IPS-15b (cell line): ENCODE measurements around the gene CYP19A1.

Experiments used
- H3K27me3 ChIP-seq: one replicate; pipeline ENCODE4 v1.6.1; 2013; ENCODE audit warnings: low read length; ENCODE audit not compliant: control insufficient read depth, insufficient read depth
- H3K36me3 ChIP-seq: one replicate; pipeline ENCODE4 v1.6.1; 2013; ENCODE audit warnings: low read length; ENCODE audit not compliant: control insufficient read depth, insufficient read depth
- H3K4me1 ChIP-seq: one replicate; pipeline ENCODE4 v1.6.1; 2013; ENCODE audit warnings: mild to moderate bottlenecking, low read length; ENCODE audit not compliant: control insufficient read depth, insufficient read depth
- H3K4me3 ChIP-seq: one replicate; pipeline ENCODE4 v1.5.1; 2013; ENCODE audit warnings: low read depth, low read length
- H3K9ac ChIP-seq: one replicate; pipeline ENCODE4 v1.6.1; 2013; ENCODE audit warnings: low read depth, mild to moderate bottlenecking, low read length
- H3K9me3 ChIP-seq: one replicate; pipeline ENCODE4 v1.6.1; 2013; ENCODE audit warnings: mild to moderate bottlenecking, low read length; ENCODE audit not compliant: control insufficient read depth, insufficient read depth

CYP19A1 gene

DNA sequence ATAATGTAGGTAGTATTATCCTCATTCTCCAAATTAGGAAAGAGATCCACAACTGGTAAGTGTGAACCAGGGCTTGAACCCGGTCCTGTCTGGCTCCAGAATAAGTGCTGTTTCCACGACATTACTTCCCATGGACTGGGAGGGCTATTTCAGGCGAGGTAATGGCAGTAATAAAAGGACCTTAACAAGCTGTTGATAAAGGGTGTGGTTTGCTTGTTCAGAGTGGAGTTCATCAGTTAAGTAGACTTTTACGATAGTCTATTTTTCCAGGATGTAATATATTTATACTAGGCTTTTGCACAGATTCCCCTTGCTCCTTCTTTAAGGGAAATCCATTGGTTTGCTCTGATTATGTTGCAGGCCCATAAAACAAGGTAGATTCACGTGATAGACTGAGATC lies 155.3 kb downstream of the CYP19A1 start:
- Histone ChIP-seq H3K4me1 (no peaks in the 10 kb centered on the region), H3K9me3 (no peaks in the 10 kb centered on the region), H3K4me3 (no peak overlapping the region), H3K36me3 (no peaks in the 10 kb centered on the region), H3K9ac (no peak overlapping the region), H3K27me3 (no peaks in the 10 kb centered on the region)

- no peaks in the 10 kb centered on the region for H3K9me3 ChIP-seq
- H3K4me3 ChIP-seq = no peak overlapping the region
- no peaks in the 10 kb centered on the region for H3K36me3 ChIP-seq
- no peak overlapping the region for H3K9ac ChIP-seq
- H3K27me3 ChIP-seq = no peaks in the 10 kb centered on the region
- H3K4me1 ChIP-seq = no peaks in the 10 kb centered on the region
Observed at GRCh38 chr15:51181905-51182304, 156.5 kb downstream of the CYP19A1 start.

- H3K9me3 ChIP-seq = no peaks in the 10 kb centered on the region
- no peaks in the 10 kb centered on the region for H3K36me3 ChIP-seq
- H3K4me3 ChIP-seq = no peak overlapping the region
- no peaks in the 10 kb centered on the region for H3K4me1 ChIP-seq
- H3K27me3 ChIP-seq = no peaks in the 10 kb centered on the region
- no peak overlapping the region for H3K9ac ChIP-seq
Observed at GRCh38 chr15:51181221-51181620, 157.2 kb downstream of the CYP19A1 start.

- no peak overlapping the region for H3K9ac ChIP-seq
- H3K4me3 ChIP-seq = no peak overlapping the region
- no peaks in the 10 kb centered on the region for H3K4me1 ChIP-seq
- H3K27me3 ChIP-seq = no peaks in the 10 kb centered on the region
- no peaks in the 10 kb centered on the region for H3K9me3 ChIP-seq
- no peaks in the 10 kb centered on the region for H3K36me3 ChIP-seq
Observed at GRCh38 chr15:51180534-51180933, 157.9 kb downstream of the CYP19A1 start.

- no peak overlapping the region for H3K4me3 ChIP-seq
- H3K4me1 ChIP-seq = no peaks in the 10 kb centered on the region
- no peaks in the 10 kb centered on the region for H3K27me3 ChIP-seq
- no peaks in the 10 kb centered on the region for H3K36me3 ChIP-seq
- no peaks in the 10 kb centered on the region for H3K9me3 ChIP-seq
- H3K9ac ChIP-seq = no peak overlapping the region
Observed at GRCh38 chr15:51180011-51180410, 158.4 kb downstream of the CYP19A1 start.

GRCh38 chr15:51172193-51172592 lies 166.2 kb downstream of the CYP19A1 start:
- no peak overlapping the region for H3K9ac ChIP-seq
- H3K27me3 ChIP-seq = no peaks in the 10 kb centered on the region
- H3K4me1 ChIP-seq = no peaks in the 10 kb centered on the region
- no peaks in the 10 kb centered on the region for H3K9me3 ChIP-seq
- no peaks in the 10 kb centered on the region for H3K36me3 ChIP-seq
- H3K4me3 ChIP-seq = no peak overlapping the region

- Histone ChIP-seq H3K4me1 (no peaks in the 10 kb centered on the region), H3K9ac (no peak overlapping the region), H3K4me3 (no peak overlapping the region), H3K36me3 (no peaks in the 10 kb centered on the region), H3K27me3 (no peaks in the 10 kb centered on the region), H3K9me3 (no peaks in the 10 kb centered on the region)
Observed at GRCh38 chr15:51171634-51171932, 166.8 kb downstream of the CYP19A1 start.

DNA sequence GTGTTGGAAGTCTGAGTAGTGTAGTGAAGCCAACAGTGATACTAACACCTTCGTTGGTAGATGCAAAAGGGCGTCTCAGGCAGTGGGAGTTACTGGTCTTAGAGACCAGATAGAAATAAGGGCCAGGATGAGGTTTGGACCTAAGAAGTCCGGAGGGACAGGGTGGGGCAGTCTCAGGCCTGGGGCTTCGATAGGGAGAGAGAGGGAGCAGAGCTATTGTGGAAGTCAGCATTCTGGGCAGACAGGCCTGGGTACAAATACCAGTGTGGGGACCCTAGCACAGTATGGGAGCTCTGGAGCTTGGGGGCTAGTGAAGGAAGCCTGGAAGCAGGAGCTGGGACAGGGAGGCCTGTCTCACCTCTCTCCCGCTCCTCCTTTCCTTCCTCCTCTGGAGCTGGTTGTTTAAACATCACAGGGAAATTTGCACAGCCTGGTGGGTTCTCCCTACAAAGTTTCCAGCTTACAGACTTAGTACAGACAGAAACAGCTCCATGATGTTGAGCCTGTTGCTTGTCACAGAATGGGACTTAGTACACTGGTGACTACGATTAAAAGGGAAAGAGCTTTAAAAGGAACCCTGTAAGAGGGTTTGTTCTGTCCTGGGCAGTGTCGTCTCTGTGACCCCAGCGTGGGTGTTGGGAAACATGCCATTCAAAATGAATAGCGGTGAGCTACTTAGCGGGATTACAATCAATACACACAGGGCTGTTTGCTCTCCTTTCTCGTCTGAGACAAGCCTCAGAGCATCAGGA lies 167.3 kb downstream of the CYP19A1 start:
- Histone ChIP-seq H3K36me3 (no peaks in the 10 kb centered on the region), H3K9me3 (no peaks in the 10 kb centered on the region), H3K4me3 (no peak overlapping the region), H3K27me3 (no peaks in the 10 kb centered on the region), H3K4me1 (no peaks in the 10 kb centered on the region), H3K9ac (no peak overlapping the region)

- Histone ChIP-seq H3K9ac (no peak overlapping the region), H3K36me3 (no peaks in the 10 kb centered on the region), H3K9me3 (no peaks in the 10 kb centered on the region), H3K27me3 (no peaks in the 10 kb centered on the region), H3K4me1 (peaks cover under 1% of the 10 kb centered on the region), H3K4me3 (no peak overlapping the region)
Observed at GRCh38 chr15:51168700-51169099, 169.7 kb downstream of the CYP19A1 start.

DNA sequence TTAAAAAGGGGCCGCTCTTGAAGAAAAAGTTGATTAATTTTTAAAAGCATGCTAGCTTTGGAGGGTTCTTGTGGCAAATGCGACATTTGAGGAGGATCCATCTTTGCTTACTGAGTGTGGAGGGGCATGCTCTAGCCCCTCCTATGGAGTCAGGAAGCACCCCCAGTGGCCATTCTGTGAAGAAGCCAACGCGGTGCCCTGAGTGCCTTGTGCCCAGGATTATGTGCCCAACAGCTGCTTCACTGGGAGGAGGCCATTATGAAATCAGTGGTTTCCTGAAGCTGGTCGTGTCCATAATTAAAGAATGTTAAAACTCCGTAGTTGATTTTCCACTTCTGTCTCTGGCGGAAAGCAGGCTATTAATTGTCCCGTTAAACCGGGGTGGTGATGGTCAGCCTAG lies 174.6 kb downstream of the CYP19A1 start:
- Histone ChIP-seq H3K4me1 (peaks cover 6% of the 10 kb centered on the region), H3K36me3 (no peaks in the 10 kb centered on the region), H3K9ac (no peak overlapping the region), H3K27me3 (no peaks in the 10 kb centered on the region), H3K9me3 (no peaks in the 10 kb centered on the region), H3K4me3 (no peak overlapping the region)

DNA sequence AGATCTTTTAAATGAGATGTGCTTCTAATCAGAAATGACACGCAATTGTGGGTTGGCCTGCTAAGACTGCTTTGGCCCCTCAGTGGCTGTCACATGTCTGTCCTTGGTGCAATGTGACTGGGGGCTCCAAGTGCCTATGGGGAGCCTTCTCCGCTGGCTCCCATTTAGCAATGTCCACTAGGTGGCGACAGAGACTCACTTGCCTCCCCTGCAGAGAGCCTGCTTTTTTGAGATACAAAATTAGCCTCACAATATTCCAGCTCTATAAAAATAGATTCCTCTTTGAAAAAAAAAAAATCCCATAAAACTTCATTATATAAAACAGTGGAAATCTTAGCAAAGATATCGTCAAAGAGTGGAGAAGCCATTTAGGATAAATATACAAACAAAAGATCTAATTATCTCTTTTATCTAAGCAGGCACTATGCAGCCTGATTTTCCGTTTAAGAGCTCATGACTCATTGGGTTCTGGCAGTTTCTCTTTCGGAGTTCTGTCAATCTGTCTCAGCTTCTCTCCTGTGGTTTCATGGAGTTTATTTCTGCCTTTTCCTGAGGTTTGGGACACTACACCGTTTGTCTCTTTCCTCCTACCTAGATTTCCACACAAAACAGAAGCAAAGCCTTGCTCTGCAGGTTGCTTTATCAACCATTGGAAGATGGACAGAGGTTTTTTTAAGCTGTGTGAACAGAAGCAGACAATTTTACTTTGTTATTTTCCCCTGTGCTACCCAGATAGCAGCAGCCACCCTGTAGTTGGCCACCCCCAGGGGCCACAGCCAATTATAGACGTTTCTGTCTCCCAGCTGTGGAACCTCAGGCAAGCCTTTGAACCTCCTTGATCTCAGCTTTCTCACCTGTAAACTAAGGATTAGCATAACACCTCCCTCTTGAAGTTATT lies 175.3 kb downstream of the CYP19A1 start:
- Histone ChIP-seq H3K36me3 (no peaks in the 10 kb centered on the region), H3K9me3 (no peaks in the 10 kb centered on the region), H3K27me3 (no peaks in the 10 kb centered on the region), H3K4me1 (peaks cover 6% of the 10 kb centered on the region), H3K9ac (no peak overlapping the region), H3K4me3 (no peak overlapping the region)
